DMS153 treated with DMSO at 0.1 percent for 48 hours (cell line): ENCODE measurements around the gene SCMH1.

ENCODE experiments used
- DNase-seq: peaks from one replicate; lab custom pipeline; 2025; ENCODE audit not compliant: unreplicated experiment; lab: John Stamatoyannopoulos, UW

Gene SCMH1

GRCh38 chr1:40980453-40981121 lies 261.5 kb downstream of the SCMH1 start:
- DNase-seq, result peak; percentile 34

- DNase-seq, result no peak
Measured at GRCh38 chr1:40980068-40980452, 262.0 kb downstream of the SCMH1 start.

- DNase-seq, result peak; percentile 99
Measured at GRCh38 chr1:40979241-40980067, 262.7 kb downstream of the SCMH1 start, which contains the start of gene CTPS1. CTPS1 (plus strand) TSS chr1:40979696; CDS start chr1:40983291, 3,595 bp downstream.

- DNase-seq, result no peak
Measured at GRCh38 chr1:40978886-40979240, 263.2 kb downstream of the SCMH1 start.

GRCh38 chr1:40977716-40978115 lies 264.4 kb downstream of the SCMH1 start:
- no peak for DNase-seq
